ENCODE measurements around the gene AP1G1. TPM values are rescaled to one million over a fixed set of nuclear protein-coding genes. Genes with fewer than 3 reads are reported as not detected.
"Not testable (repeated sequence)": the region's sequence is repeated elsewhere in the genome, so short reads cannot be mapped to it uniquely, and the experiment has no call there.

The AP1G1 gene
- total RNA-seq, 1 donor from 2014 or later = 56.0 TPM

GRCh38 chr16:71826533-71827017 lies 17.9 kb upstream of the AP1G1 start:
- Histone ChIP-seq H3K36me3 (ENCODE audit: control insufficient read depth, insufficient read depth, low read length) (no peaks in the 10 kb centered on the region), H3K27me3 (ENCODE audit: control insufficient read depth, insufficient read depth, low read length) (no peaks in the 10 kb centered on the region), H3K4me3 (ENCODE audit: low read depth, low read length) (no peak overlapping the region)
- TF ChIP-seq CTCF (IDR thresholded peaks at IDR 0.05; ENCODE audit: insufficient read depth, low read length, poor library complexity, severe bottlenecking) = no peak
- no peak for DNase-seq (ENCODE audit: low read depth)

DNA sequence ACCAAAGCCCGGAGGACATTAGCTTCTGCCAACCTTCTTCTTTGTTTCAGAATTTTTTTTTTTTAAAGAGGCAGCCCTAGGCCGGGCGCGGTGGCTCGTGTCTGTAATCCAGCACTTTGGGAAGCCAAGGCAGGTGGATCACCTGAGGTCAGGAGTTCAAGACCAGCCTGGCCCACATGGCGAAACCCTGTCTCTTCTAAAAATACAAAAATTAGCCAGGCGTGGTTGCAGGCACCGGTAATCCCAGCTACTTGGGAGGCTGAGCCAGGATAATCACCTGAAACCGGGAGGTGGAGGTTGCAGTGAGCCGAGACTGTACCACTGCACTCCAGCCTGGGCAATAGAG lies 8.5 kb upstream of the AP1G1 start:
- H3K36me3 ChIP-seq (ENCODE audit: control insufficient read depth, insufficient read depth, low read length); DNase-seq (ENCODE audit: low read depth); H3K4me3 ChIP-seq (ENCODE audit: low read depth, low read length); H3K27me3 ChIP-seq (ENCODE audit: control insufficient read depth, insufficient read depth, low read length): not testable (repeated sequence)

DNA sequence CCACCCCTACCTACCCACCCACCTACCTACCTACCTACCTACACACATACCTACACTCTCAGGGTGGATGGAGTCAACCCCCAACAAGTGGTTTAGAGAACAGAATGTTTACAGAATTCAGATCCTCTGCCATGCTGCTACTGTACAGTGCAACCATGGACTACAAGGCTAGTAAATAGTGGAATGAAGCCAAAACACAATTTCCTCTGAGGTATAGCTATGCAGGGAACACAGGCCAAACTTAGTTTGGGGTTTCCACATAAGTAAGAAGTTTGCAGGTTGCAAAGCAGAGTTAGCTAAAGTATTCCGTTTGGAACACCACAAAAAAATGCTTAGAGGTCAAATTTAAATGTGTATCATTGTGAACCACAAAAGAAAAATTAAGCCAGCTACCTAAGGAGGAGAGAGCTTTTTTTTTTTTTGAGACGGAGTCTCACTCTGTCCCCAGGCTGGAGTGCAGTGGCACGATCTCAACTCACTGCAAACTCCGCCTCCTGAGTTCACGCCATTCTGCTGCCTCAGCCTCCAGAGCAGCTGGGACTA lies 2.7 kb upstream of the AP1G1 start:
- Histone ChIP-seq H3K4me3 (ENCODE audit: low read depth, low read length) (no peak overlapping the region), H3K27me3 (ENCODE audit: control insufficient read depth, insufficient read depth, low read length) (no peaks in the 10 kb centered on the region), H3K36me3 (ENCODE audit: control insufficient read depth, insufficient read depth, low read length) (no peaks in the 10 kb centered on the region)
- no peak for DNase-seq (ENCODE audit: low read depth)
- TF ChIP-seq CTCF (IDR thresholded peaks at IDR 0.05; ENCODE audit: insufficient read depth, low read length, poor library complexity, severe bottlenecking) = no peak

- H3K27me3 ChIP-seq (ENCODE audit: control insufficient read depth, insufficient read depth, low read length); H3K36me3 ChIP-seq (ENCODE audit: control insufficient read depth, insufficient read depth, low read length); DNase-seq (ENCODE audit: low read depth); H3K4me3 ChIP-seq (ENCODE audit: low read depth, low read length): not testable (repeated sequence)
These were observed 1.5 kb upstream of the AP1G1 start for GRCh38 chr16:71810155-71810530.

DNA sequence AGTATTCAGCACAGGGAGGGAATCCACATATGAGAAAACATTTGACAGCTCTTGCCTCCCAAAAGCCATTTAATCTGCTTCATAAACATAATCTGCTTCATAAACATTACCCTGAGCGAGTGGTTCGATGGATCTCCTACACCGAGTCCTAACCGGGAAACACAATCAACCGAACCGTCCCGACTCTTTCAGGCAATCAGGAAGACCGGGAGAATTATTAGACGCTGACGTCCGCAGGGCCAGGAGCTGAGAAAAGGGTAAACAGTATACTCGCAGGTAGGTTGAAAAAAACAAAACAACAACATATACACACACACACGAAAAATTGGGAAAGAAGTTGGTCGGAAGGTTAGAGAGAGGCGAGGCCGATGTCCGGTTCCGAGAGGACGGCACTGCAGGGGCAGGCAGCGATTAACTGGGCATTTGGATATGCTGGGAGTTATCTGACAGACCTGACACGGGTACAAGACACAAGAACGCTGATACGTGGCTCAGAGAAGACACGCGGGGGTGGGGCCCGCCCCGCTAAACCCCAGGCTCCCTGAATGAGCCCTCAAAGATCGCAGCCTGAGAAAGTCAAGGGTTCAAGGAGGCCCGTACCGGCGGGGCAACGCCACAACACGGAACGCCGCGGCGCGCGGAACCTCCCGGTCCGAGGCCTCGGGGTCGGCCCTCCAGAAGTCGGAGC lies 585 bp downstream of the AP1G1 start:
- peak overlapping the region; percentile 87 for H3K4me3 ChIP-seq (ENCODE audit: low read depth, low read length)
- DNase-seq (ENCODE audit: low read depth) = no peak
- TF ChIP-seq CTCF (IDR thresholded peaks at IDR 0.05; ENCODE audit: insufficient read depth, low read length, poor library complexity, severe bottlenecking) = no peak
- H3K27me3 ChIP-seq (ENCODE audit: control insufficient read depth, insufficient read depth, low read length) = no peaks in the 10 kb centered on the region
- no peaks in the 10 kb centered on the region for H3K36me3 ChIP-seq (ENCODE audit: control insufficient read depth, insufficient read depth, low read length)

DNA sequence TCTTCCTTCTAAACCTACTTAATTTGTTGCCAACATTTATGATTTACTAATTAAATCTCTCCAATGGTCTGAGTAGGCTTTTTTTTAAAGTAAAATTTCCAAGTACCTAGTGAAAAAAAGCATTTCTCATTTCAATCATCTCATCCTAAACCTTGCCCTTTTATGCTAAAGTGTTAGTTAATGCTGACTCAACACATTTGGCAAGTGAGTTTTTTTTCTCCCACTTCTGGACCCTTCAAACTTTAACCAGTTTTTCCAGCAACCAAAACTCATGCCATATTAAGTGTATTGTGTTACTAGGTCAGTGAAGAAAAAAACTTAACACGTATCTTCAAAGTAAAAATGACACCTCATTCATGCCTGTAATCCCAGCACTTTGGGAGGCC lies 5.3 kb downstream of the AP1G1 start:
- H3K27me3 ChIP-seq (ENCODE audit: control insufficient read depth, insufficient read depth, low read length) = no peaks in the 10 kb centered on the region
- DNase-seq (ENCODE audit: low read depth) = no peak
- no peak overlapping the region for H3K4me3 ChIP-seq (ENCODE audit: low read depth, low read length)
- no peaks in the 10 kb centered on the region for H3K36me3 ChIP-seq (ENCODE audit: control insufficient read depth, insufficient read depth, low read length)
- TF ChIP-seq CTCF (IDR thresholded peaks at IDR 0.05; ENCODE audit: insufficient read depth, low read length, poor library complexity, severe bottlenecking) = no peak

DNA sequence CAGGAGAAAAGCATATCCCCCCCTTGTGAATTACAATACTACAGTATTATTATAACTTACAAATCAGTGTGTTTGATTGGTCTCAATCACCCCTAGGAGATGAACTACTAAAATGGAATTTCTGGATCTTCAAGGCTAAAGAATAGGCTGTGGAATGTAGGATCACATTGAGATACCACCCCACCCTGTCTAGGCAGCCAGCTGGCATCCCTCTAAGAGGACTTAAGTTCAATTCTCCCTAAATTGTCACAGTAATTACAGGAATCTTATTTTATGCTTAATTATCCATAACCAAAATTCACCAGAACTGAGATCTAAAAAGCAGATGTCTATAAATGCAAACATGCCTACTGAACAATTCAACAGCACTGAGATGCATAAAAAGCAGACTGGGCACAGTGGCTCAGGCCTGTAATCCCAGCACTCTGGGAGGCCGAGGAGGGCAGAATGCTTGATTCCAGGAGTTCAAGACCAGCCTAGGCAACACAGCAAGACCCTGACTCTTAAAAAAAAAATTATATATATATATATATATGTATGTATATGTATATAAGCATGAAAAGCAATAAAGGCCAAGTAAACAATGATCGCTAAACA lies 12.0 kb downstream of the AP1G1 start:
- no peak overlapping the region for H3K4me3 ChIP-seq (ENCODE audit: low read depth, low read length)
- TF ChIP-seq CTCF (IDR thresholded peaks at IDR 0.05; ENCODE audit: insufficient read depth, low read length, poor library complexity, severe bottlenecking) = no peak
- no peaks in the 10 kb centered on the region for H3K36me3 ChIP-seq (ENCODE audit: control insufficient read depth, insufficient read depth, low read length)
- no peak for DNase-seq (ENCODE audit: low read depth)
- H3K27me3 ChIP-seq (ENCODE audit: control insufficient read depth, insufficient read depth, low read length) = no peaks in the 10 kb centered on the region
